MM.1S (cell line): ENCODE results near the gene PARD3.

Source experiments
- DNase-seq: peaks from one replicate; pipeline ENCODE4 v3.0.0-alpha.2; 2015
- H2AFZ ChIP-seq: fragments of 300-600 bp; sonication (generic); 2 replicates; pipeline ENCODE4 v1.6.0; 2016; ENCODE audit warnings: antibody characterized with exemption, low read length
- H3F3A ChIP-seq: fragments of 300-600 bp; sonication (generic); 2 replicates; pipeline ENCODE4 v1.6.1; 2016; ENCODE audit warnings: mild to moderate bottlenecking, antibody characterized with exemption, low read length, moderate library complexity, mixed read lengths; ENCODE audit not compliant: insufficient read depth
- H3K27ac ChIP-seq: fragments of 300-600 bp; sonication (generic); 2 replicates; pipeline ENCODE4 v1.5.1; 2016; ENCODE audit warnings: mild to moderate bottlenecking, low read length
- H3K27me3 ChIP-seq: fragments of 300-600 bp; sonication (generic); replicated peaks from 2 replicates; pipeline ENCODE4 v1.6.0; 2016; ENCODE audit warnings: low read length; ENCODE audit not compliant: insufficient read depth
- H3K36me3 ChIP-seq: fragments of 300-600 bp; sonication (generic); replicated peaks from 2 replicates; pipeline ENCODE4 v1.6.1; 2016; ENCODE audit warnings: mild to moderate bottlenecking, low read length, mixed read lengths; ENCODE audit not compliant: insufficient read depth
- H3K4me1 ChIP-seq: fragments of 300-600 bp; sonication (generic); 2 replicates; pipeline ENCODE4 v1.6.1; 2016; ENCODE audit warnings: low read length, mixed read lengths
- H3K4me2 ChIP-seq: fragments of 300-600 bp; sonication (generic); 2 replicates; pipeline ENCODE4 v1.6.0; 2016; ENCODE audit warnings: low read depth, low read length
- H3K4me3 ChIP-seq: fragments of 300-600 bp; sonication (generic); 2 replicates; pipeline ENCODE4 v1.5.1; 2016; ENCODE audit warnings: low read length, mixed read lengths
- H3K79me2 ChIP-seq: fragments of 300-600 bp; sonication (generic); 2 replicates; pipeline ENCODE4 v1.6.1; 2016; ENCODE audit warnings: mixed run types, low read length, mixed read lengths
- H3K9ac ChIP-seq: fragments of 300-600 bp; sonication (generic); 2 replicates; pipeline ENCODE4 v1.6.1; 2016; ENCODE audit warnings: low read length, mixed read lengths
- H3K9me2 ChIP-seq: fragments of 300-600 bp; sonication (generic); replicated peaks from 2 replicates; pipeline ENCODE4 v1.6.1; 2016; ENCODE audit warnings: mild to moderate bottlenecking, low read length, mixed read lengths; ENCODE audit not compliant: insufficient read depth
- H3K9me3 ChIP-seq: fragments of 300-600 bp; sonication (generic); replicated peaks from 2 replicates; pipeline ENCODE4 v1.6.1; 2016; ENCODE audit warnings: mild to moderate bottlenecking, low read length, mixed read lengths; ENCODE audit not compliant: insufficient read depth
- H4K20me1 ChIP-seq: fragments of 300-600 bp; sonication (generic); 2 replicates; pipeline ENCODE4 v1.6.1; 2016; ENCODE audit warnings: mild to moderate bottlenecking, low read length, moderate library complexity, mixed read lengths; ENCODE audit not compliant: insufficient read depth
- EZH2 ChIP-seq: fragments of 300-600 bp; sonication (generic); optimal IDR thresholded peaks from 2 replicates; pipeline ENCODE3; 2017; ENCODE audit warnings: low read depth, mild to moderate bottlenecking, antibody characterized with exemption, low read length, mixed read lengths
- EZH2phosphoT487 ChIP-seq: fragments of 300-600 bp; sonication (generic); IDR thresholded peaks from 2 replicates; pipeline ENCODE4 v1.6.1; 2018; ENCODE audit warnings: antibody characterized with exemption, low read length
- TF ChIP-seq, protein P1 (sequence below): fragments of 300-600 bp; sonication (generic); IDR thresholded peaks from 2 replicates; pipeline ENCODE4 v1.5.1; 2016; ENCODE audit warnings: antibody characterized with exemption, low read length, mixed read lengths

Gene PARD3

DNA sequence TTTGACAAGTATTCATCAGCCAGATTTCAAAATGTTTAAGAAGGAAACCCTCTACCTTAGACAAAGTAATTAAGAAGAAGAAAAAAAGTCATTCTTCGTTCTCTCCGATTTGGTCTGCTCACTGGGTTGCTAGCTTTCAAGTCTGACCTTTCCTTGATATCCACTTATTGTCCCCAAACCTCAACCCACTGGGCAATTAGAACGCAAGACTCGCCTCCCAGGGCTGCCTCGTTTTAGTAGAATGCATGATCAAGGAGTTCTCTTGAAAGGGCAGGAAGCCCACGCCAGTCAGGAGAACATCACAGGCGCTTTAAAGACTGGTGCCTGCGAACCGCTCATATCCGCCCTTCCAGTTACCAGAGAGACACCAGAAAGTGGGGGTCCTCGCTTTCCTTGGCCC, 637.7 kb downstream of the PARD3 start:
- Histone ChIP-seq H3K9me3 (no peaks in the 10 kb centered on the region), H3K27ac (no peak overlapping the region), H3F3A (peaks cover 11% of the 10 kb centered on the region), H3K27me3 (no peaks in the 10 kb centered on the region), H3K4me1 (peaks cover 18% of the 10 kb centered on the region), H3K4me2 (no peak overlapping the region), H3K9ac (no peak overlapping the region), H4K20me1 (no peaks in the 10 kb centered on the region), H2AFZ (no peak overlapping the region), H3K9me2 (no peaks in the 10 kb centered on the region), H3K4me3 (no peak overlapping the region), H3K79me2 (no peaks in the 10 kb centered on the region), H3K36me3 (no peaks in the 10 kb centered on the region)
- no peak for DNase-seq
- TF ChIP-seq, protein P1, sequence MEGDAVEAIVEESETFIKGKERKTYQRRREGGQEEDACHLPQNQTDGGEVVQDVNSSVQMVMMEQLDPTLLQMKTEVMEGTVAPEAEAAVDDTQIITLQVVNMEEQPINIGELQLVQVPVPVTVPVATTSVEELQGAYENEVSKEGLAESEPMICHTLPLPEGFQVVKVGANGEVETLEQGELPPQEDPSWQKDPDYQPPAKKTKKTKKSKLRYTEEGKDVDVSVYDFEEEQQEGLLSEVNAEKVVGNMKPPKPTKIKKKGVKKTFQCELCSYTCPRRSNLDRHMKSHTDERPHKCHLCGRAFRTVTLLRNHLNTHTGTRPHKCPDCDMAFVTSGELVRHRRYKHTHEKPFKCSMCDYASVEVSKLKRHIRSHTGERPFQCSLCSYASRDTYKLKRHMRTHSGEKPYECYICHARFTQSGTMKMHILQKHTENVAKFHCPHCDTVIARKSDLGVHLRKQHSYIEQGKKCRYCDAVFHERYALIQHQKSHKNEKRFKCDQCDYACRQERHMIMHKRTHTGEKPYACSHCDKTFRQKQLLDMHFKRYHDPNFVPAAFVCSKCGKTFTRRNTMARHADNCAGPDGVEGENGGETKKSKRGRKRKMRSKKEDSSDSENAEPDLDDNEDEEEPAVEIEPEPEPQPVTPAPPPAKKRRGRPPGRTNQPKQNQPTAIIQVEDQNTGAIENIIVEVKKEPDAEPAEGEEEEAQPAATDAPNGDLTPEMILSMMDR = no peak
- TF ChIP-seq EZH2 (no peak), EZH2phosphoT487 (no peak)

DNA sequence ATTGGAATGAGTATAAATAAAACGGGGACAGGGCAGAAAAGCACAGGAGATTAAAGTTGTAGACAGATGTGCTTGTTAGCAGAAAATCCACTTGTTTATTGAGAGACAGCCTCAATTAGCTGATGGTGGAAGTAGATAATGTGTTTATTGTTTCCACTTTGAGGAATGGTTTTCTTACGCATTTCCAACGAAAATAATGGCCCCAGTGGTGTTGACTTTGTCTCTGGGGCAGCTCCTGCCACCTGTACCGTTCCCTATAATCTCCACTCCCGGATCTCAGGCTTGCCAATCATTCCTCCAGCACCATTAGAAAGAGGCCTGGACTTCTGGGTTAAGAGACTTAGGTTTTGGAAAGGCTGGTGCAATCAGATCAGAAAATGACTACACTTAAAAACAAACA, 638.7 kb downstream of the PARD3 start:
- no peak overlapping the region for H2AFZ ChIP-seq
- H4K20me1 ChIP-seq = no peaks in the 10 kb centered on the region
- H3K27me3 ChIP-seq = no peaks in the 10 kb centered on the region
- no peak overlapping the region for H3K4me3 ChIP-seq
- peaks cover 7% of the 10 kb centered on the region; the same call in 1 of the 2 replicates for H3K4me1 ChIP-seq
- H3K9ac ChIP-seq = no peak overlapping the region
- H3K9me2 ChIP-seq = no peaks in the 10 kb centered on the region
- TF ChIP-seq EZH2 (no peak), EZH2phosphoT487 (no peak)
- TF ChIP-seq, protein P1 = no peak
- H3K79me2 ChIP-seq = no peaks in the 10 kb centered on the region
- H3K9me3 ChIP-seq = no peaks in the 10 kb centered on the region
- no peaks in the 10 kb centered on the region for H3F3A ChIP-seq
- no peak overlapping the region for H3K27ac ChIP-seq
- H3K4me2 ChIP-seq = no peak overlapping the region
- DNase-seq = no peak
- no peaks in the 10 kb centered on the region for H3K36me3 ChIP-seq

DNA sequence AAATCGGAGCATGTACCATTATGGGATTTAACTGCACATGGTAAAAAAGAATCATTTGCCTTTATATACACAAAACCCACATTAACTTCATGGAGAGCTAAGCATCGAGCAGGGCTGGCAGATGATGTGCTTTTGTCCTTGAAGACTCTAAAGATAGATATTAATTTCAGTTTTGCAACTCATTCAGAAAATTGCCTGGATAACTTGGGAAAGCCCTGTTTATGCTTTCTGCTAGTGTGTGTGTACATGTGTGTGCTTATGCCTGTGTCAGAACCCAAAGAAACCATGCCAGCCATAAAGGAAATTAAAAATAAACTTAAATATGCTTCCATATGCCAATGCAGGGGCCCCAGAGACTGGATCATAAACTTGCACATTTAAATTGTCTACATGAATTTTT, 640.0 kb downstream of the PARD3 start:
- no peaks in the 10 kb centered on the region for H3K27me3 ChIP-seq
- H3K9me2 ChIP-seq = no peaks in the 10 kb centered on the region
- H3K9ac ChIP-seq = no peak overlapping the region
- H3F3A ChIP-seq = no peaks in the 10 kb centered on the region
- no peaks in the 10 kb centered on the region for H3K36me3 ChIP-seq
- H3K27ac ChIP-seq = no peak overlapping the region
- H2AFZ ChIP-seq = no peak overlapping the region
- H3K4me1 ChIP-seq = no peaks in the 10 kb centered on the region
- TF ChIP-seq, protein P1 = no peak
- TF ChIP-seq EZH2phosphoT487 = no peak
- TF ChIP-seq EZH2 = no peak
- H4K20me1 ChIP-seq = no peaks in the 10 kb centered on the region
- DNase-seq = no peak
- no peaks in the 10 kb centered on the region for H3K9me3 ChIP-seq
- no peak overlapping the region for H3K4me2 ChIP-seq
- no peak overlapping the region for H3K4me3 ChIP-seq
- H3K79me2 ChIP-seq = no peaks in the 10 kb centered on the region
